Measurements from ENCODE around the gene TNFRSF6B. TPM values are rescaled to one million over a fixed set of nuclear protein-coding genes. Genes with fewer than 3 reads are reported as not detected.
"Not testable (repeated sequence)": the region's sequence is repeated elsewhere in the genome, so short reads cannot be mapped to it uniquely, and the experiment has no call there.

Gene TNFRSF6B
- total and polyA plus RNA-seq, 7 donors, result 0.56 to 16.1 (median 1.9) TPM; not detected in 1

DNA sequence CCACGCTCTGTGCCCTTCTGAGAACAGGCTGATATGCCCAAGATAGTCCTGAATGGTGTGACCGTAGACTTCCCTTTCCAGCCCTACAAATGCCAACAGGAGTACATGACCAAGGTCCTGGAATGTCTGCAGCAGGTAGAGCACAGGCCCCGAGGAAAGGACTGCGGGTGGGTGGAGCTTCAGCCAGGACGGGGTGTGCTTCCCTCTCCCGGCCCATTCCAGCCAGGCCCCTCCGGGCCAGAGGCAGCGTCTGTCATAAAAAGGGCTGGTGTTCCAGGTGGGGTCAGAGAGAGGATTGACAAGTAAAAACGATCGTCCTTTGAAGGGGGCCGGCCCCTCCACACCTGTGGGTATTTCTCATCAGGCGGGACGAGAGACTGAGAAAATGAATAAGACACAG, 37.1 kb upstream of the TNFRSF6B start:
- H3K36me3 ChIP-seq (ENCODE audit: insufficient read depth in 1 of 2, low read depth in 1 of 2), result peaks cover 8 to 32% of the 10 kb centered on the region in 2 donors
- no peaks in the 10 kb centered on the region for H3K27me3 ChIP-seq (ENCODE audit: insufficient read depth in 3 of 3, low read length in 2 of 3)
- DNase-seq, result no peak
- TF ChIP-seq, protein P1, sequence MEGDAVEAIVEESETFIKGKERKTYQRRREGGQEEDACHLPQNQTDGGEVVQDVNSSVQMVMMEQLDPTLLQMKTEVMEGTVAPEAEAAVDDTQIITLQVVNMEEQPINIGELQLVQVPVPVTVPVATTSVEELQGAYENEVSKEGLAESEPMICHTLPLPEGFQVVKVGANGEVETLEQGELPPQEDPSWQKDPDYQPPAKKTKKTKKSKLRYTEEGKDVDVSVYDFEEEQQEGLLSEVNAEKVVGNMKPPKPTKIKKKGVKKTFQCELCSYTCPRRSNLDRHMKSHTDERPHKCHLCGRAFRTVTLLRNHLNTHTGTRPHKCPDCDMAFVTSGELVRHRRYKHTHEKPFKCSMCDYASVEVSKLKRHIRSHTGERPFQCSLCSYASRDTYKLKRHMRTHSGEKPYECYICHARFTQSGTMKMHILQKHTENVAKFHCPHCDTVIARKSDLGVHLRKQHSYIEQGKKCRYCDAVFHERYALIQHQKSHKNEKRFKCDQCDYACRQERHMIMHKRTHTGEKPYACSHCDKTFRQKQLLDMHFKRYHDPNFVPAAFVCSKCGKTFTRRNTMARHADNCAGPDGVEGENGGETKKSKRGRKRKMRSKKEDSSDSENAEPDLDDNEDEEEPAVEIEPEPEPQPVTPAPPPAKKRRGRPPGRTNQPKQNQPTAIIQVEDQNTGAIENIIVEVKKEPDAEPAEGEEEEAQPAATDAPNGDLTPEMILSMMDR (IDR thresholded peaks at IDR 0.05), result no peak
- H3K9me3 ChIP-seq, result no peaks in the 10 kb centered on the region
- intact Hi-C loops (cut with DNase I), result loop anchor here in 1 of 2 donors (2.0 kb wide), 1 partner anchor 49 kb away; the partner anchor contains the start of gene ZGPAT
- no peak for ATAC-seq
- peaks cover 11% of the 10 kb centered on the region for H3K4me1 ChIP-seq
- 59 to 69% (median 66%) methylated on average over 12 to 13 of the region's 13 CpGs for WGBS, 3 donors
- H3K4me3 ChIP-seq, result peak overlapping the region; percentile 81
- peak overlapping the region; percentile 93 for H3K27ac ChIP-seq

DNA sequence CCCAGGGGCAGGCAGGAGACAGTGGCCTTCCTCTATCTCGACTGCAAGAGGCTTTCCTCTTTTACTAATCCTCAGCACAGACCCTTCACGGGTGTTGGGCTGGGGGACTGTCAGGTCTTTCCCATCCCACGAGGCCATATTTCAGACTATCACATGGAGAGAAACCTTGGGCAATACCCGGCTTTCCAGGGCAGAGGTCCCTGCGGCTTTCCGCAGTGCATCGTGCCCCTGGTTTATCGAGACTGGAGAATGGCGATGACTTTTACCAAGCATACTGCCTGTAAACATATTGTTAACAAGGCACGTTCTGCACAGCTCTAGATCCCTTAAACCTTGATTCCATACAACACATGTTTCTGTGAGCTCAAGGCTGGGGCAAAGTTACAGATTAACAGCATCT, 36.3 kb upstream of the TNFRSF6B start:
- not testable (repeated sequence) for H3K9me3 ChIP-seq; H3K27ac ChIP-seq; H3K4me3 ChIP-seq; DNase-seq; H3K27me3 ChIP-seq (ENCODE audit: insufficient read depth in 3 of 3, low read length in 2 of 3); ATAC-seq
- Histone ChIP-seq H3K36me3 (ENCODE audit: insufficient read depth in 1 of 2, low read depth in 1 of 2) (peaks cover 8 to 39% of the 10 kb centered on the region in 2 donors), H3K4me1 (peaks cover 11% of the 10 kb centered on the region)
- WGBS, 3 donors, result 80 to 91% (median 85%) methylated on average over 10 of the region's 10 CpGs
- intact Hi-C loops (cut with DNase I), result loop anchor here in 1 of 2 donors (5.0 kb wide), 1 partner anchor 42 kb away; no protein-coding TSS in a partner anchor

DNA sequence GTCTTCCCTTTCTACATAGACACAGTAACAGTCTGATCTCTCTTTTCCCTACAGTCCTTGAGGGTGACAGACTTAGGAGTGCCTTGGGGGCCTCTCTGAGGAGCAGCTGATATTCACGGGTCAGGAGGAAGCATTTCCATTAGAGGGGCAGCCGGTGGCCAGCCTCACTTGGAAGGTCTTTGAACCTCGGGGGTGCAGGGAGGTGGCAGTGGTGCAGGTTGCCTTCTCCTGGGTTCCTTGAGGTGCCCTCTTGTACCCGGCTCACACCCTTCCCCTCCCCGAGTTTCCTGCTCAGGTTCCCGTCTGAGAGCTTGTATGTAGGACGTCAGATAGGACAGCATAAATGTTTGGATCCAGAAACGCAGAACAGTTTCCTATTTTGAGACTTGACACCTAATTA, 35.8 kb upstream of the TNFRSF6B start:
- WGBS, 3 donors, result 83 to 91% (median 83%) methylated on average over 8 of the region's 8 CpGs
- TF ChIP-seq, protein P1 (IDR thresholded peaks at IDR 0.05), result no peak
- no peak overlapping the region for H3K27ac ChIP-seq
- intact Hi-C loops (cut with DNase I), result loop anchor here in 1 of 2 donors (5.0 kb wide), 1 partner anchor 42 kb away; no protein-coding TSS in a partner anchor
- H3K4me1 ChIP-seq, result peaks cover 11% of the 10 kb centered on the region
- no peak for ATAC-seq
- DNase-seq, result no peak
- H3K9me3 ChIP-seq, result no peaks in the 10 kb centered on the region
- H3K4me3 ChIP-seq, result no peak overlapping the region
- no peaks in the 10 kb centered on the region for H3K27me3 ChIP-seq (ENCODE audit: insufficient read depth in 3 of 3, low read length in 2 of 3)
- peaks cover 8 to 40% of the 10 kb centered on the region in 2 donors for H3K36me3 ChIP-seq (ENCODE audit: insufficient read depth in 1 of 2, low read depth in 1 of 2)

DNA sequence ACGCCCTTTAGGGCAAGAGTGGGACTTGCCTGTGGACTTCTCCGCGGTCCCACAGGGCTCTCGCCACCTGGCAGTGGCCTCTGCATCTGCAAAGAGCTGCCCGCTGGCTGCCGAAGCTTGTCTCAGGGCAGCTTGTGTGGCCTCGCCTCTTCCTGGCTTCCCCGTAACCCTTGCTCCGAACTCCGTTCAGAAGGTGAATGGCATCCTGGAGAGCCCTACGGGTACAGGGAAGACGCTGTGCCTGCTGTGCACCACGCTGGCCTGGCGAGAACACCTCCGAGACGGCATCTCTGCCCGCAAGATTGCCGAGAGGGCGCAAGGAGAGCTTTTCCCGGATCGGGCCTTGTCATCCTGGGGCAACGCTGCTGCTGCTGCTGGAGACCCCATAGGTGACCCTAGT, 35.3 kb upstream of the TNFRSF6B start:
- DNase-seq, result peak in 1 of 2 donors; percentile 42
- 92 to 95% (median 95%) methylated on average over 22 of the region's 22 CpGs for WGBS, 3 donors
- no peaks in the 10 kb centered on the region for H3K27me3 ChIP-seq (ENCODE audit: insufficient read depth in 3 of 3, low read length in 2 of 3)
- peaks cover 8 to 45% of the 10 kb centered on the region in 2 donors for H3K36me3 ChIP-seq (ENCODE audit: insufficient read depth in 1 of 2, low read depth in 1 of 2)
- TF ChIP-seq, protein P1 (IDR thresholded peaks at IDR 0.05), result no peak
- H3K27ac ChIP-seq, result no peak overlapping the region
- H3K9me3 ChIP-seq, result no peaks in the 10 kb centered on the region
- ATAC-seq, result no peak
- no peak overlapping the region for H3K4me3 ChIP-seq
- H3K4me1 ChIP-seq, result peaks cover 11% of the 10 kb centered on the region
- intact Hi-C loops (cut with DNase I), result loop anchor here in 1 of 2 donors (5.0 kb wide), 1 partner anchor 41 kb away; no protein-coding TSS in a partner anchor

DNA sequence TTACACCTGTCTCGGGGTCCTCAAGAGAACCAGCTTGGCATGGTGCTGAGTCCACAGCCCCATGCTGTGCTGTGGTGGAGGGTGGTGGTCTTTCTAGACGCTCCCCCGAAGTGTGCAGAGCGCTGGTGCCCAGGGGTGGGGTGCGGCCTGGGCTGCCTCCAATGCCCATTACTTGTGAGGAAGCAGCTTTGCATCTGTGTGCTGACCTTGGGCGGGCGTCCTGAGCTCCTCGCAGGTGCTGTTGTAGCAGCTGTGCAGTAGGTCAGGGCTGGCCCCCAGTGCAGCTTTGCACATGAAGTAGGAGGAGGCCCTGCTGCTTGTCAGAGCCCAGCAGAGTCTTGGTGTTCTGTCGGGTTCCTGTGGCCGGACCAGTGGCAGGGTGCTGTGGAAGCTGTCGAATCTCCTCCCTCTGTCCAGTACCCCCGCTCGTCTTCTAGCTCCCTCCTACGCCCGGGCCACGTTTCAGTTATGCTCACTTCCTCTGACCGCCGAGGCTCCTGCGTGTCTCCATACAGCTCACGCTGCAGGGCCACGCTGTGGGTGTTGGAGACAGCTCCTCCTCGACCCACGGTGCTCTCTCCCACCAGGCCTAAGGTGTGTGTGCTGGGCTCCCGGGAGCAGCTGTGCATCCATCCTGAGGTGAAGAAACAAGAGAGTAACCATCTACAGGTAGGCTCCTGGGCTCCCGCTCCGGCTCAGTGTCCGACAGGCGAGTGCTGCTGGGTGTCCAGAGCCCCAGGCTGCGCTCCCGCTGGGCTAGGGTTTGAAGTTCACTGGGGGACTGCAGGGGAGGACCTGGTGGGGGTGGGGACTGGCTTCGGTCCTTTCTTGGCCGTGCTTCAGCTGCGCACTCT, 34.3 kb upstream of the TNFRSF6B start:
- 90 to 94% (median 93%) methylated on average over 30 to 33 of the region's 33 CpGs for WGBS, 3 donors
- H3K36me3 ChIP-seq (ENCODE audit: insufficient read depth in 1 of 2, low read depth in 1 of 2), result peaks cover 9 to 55% of the 10 kb centered on the region in 2 donors
- no peak overlapping the region for H3K27ac ChIP-seq
- no peaks in the 10 kb centered on the region for H3K27me3 ChIP-seq (ENCODE audit: insufficient read depth in 3 of 3, low read length in 2 of 3)
- intact Hi-C loops (cut with DNase I), result loop anchor here in 1 of 2 donors (5.0 kb wide), 1 partner anchor 40 kb away; no protein-coding TSS in a partner anchor
- DNase-seq (peak in 1 of 2 donors; percentile 42), ATAC-seq (no peak)
- TF ChIP-seq, protein P1 (IDR thresholded peaks at IDR 0.05), result no peak
- H3K4me1 ChIP-seq, result peaks cover 9% of the 10 kb centered on the region
- H3K9me3 ChIP-seq, result no peaks in the 10 kb centered on the region
- H3K4me3 ChIP-seq, result no peak overlapping the region

Data from psoas muscle (tissue), 8 donors.